HG03571 (cell line): ENCODE results near the gene DMD.
A peak's percentile ranks its signal among the peaks of the same experiment; 100 is the strongest.
"Not testable (repeated sequence)": the region's sequence is repeated elsewhere in the genome, so short reads cannot be mapped to it uniquely, and the experiment has no call there.

Experiments used
- ATAC-seq: cut with Tn5 transposase; IDR thresholded peaks from one replicate; pipeline ENCODE4 v1.9.1; 2021; ENCODE audit not compliant: unreplicated experiment

DMD gene

GRCh38 chrX:31653422-31653821 is 1557.9 kb downstream of the DMD start:
- no peak for ATAC-seq

DNA sequence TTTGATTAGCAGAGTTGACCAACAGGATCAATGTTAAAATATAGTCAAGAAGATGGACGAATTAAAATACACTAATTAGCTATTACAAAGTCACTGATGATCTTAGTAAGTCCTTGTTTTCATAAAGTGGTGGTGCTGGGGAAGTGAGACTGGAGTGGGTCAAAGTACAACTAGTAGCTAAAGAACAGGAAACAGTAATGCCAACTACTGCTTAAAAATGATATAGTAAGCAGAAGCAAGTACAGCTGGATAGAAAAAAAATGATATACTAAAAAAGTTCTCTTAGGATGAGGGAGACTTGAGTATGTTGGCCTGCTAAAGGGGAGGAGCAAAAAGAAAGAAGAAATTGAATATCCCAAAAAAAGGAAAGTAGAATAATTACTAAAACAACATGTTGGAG is 1558.7 kb downstream of the DMD start:
- no peak for ATAC-seq

- ATAC-seq, result no peak
These were observed 1562.1 kb downstream of the DMD start for GRCh38 chrX:31649201-31649600.

GRCh38 chrX:31633349-31633748 is 1578.0 kb downstream of the DMD start:
- ATAC-seq, result no peak

DNA sequence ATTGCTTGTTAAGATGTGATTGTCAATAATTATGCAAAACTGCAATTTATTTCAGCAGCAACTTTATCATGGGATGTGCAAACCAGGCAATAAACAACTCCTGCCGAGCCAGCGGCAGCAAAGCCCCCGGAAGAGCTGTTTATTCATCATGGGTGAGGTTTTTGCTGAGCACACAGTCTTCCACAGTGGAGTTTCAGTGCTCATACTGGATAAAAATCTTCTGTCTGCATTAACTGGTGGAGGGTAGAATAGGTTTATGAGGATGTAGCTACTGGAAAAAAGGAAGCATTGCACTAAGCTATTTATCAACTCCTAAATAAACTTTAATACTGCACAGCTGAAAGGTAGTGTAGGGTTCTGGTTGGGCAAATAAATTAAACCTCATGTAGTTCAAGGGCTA is 1582.2 kb downstream of the DMD start:
- no peak for ATAC-seq

- ATAC-seq, result no peak
These were observed 1602.2 kb downstream of the DMD start for GRCh38 chrX:31609130-31609529.

DNA sequence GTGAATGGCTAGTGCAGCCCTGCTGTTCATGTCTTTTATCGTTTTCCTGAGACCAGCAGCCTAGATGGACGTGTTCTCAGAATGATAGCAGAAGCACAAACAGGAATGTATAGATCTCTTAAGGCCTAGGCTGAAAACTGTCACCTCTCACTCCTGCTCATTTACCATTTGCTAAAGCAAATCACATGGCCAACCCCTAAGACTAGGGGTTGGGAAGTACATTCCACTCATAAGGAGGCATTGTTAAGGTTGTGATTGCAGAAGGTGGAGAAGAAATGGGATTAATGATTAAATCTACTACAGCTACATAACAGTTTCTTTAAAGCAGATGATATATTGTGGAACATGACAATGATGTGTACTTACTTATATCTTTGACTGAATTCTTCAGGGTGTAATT is 1602.7 kb downstream of the DMD start:
- no peak for ATAC-seq

- ATAC-seq, result no peak
These were observed 1604.6 kb downstream of the DMD start for GRCh38 chrX:31606771-31607170.

GRCh38 chrX:31604629-31605221 is 1606.6 kb downstream of the DMD start:
- ATAC-seq, result peak; percentile 89

GRCh38 chrX:31603411-31604120 is 1607.8 kb downstream of the DMD start:
- no peak for ATAC-seq

- no peak for ATAC-seq
These were observed 1610.5 kb downstream of the DMD start for GRCh38 chrX:31600823-31601222.

DNA sequence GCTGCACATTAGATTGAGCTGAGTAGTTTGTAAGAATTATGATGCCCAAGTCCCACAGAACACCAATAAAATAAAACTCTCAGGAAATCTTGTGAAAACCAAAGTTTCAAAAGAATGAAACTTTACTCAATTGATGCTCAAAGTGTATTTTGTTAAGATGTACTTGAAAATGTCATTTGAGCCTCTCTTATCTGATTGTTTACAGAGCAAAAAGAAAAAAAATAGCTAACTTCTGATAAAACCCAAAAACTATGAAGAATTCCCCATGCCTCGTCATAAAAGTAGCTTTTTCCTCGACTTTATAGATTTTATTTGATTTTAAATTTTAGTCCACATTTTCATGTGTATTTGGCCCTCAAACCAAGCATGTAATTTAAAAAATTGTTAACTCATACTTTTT is 1618.0 kb downstream of the DMD start:
- ATAC-seq, result no peak

- ATAC-seq, result no peak
These were observed 1620.0 kb downstream of the DMD start for GRCh38 chrX:31591355-31591754.

- no peak for ATAC-seq
These were observed 1620.7 kb downstream of the DMD start for GRCh38 chrX:31590581-31591114.

DNA sequence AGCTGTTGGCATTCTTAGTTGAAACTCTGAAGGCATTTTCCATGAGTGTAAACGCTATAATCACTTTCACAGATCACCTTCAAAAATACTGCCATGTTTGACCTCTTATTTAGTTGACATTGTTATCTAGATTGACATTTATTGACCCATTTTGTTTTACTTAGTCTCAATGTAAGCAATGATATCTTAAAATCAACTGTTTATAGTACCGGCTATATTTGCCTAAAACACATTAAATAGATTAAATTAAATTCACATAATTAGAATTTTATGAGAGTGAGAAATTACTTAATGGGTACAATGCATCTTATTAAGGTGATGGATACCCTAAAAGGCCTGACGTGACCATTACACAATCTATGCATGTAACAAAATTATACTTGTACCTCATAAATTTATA is 1621.8 kb downstream of the DMD start:
- ATAC-seq, result no peak

- ATAC-seq, result no peak
These were observed 1623.0 kb downstream of the DMD start for GRCh38 chrX:31588355-31588754.

GRCh38 chrX:31583892-31584291 is 1627.5 kb downstream of the DMD start:
- not testable (repeated sequence) for ATAC-seq

DNA sequence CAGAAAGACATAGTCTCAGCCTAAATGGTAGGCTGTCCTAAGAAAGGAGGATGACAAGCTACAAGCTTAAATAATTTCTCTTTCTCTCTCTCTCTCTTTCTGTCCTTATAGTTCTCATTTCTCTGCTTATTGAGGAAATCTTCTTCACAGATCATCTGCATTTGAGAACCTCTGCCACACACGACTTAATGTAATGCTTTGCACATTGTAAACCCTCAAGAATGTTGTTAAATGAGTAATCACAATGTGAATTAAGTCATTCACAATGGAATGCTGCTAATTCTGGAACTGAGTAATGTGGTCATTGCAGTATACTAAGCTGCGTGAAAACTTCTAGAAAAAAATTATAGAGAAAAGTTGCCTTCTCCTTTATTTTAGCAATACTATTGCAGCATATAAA is 1630.6 kb downstream of the DMD start:
- ATAC-seq, result no peak

- no peak for ATAC-seq
These were observed 1631.1 kb downstream of the DMD start for GRCh38 chrX:31580227-31580626.

- ATAC-seq, result no peak
These were observed 1639.0 kb downstream of the DMD start for GRCh38 chrX:31572360-31572759.

- ATAC-seq, result no peak
These were observed 1640.7 kb downstream of the DMD start for GRCh38 chrX:31570658-31571057.

- ATAC-seq, result no peak
These were observed 1647.6 kb downstream of the DMD start for GRCh38 chrX:31563792-31564191.

GRCh38 chrX:31555506-31555905 is 1655.8 kb downstream of the DMD start:
- no peak for ATAC-seq
